Large intestine (tissue), 1 donor: ENCODE measurements around the gene SIL1. TPM values are rescaled to one million over a fixed set of nuclear protein-coding genes. Genes with fewer than 3 reads are reported as not detected.

Experiments
- polyA plus RNA-seq: library from polyadenylated mRNA; unstranded; fragments of 120-200 nt; gene quantifications from one replicate; pipeline ENCODE4 v1.2.1, GENCODE V29; 2013

SIL1 gene
- polyA plus RNA-seq, 1 donor, result 40.2 TPM

Other genes starting within 250 kb of the SIL1 start
- gene MATR3, start 95.4 kb upstream of the SIL1 start, polyA plus RNA-seq, result 320 TPM
- 79.9 TPM for gene PAIP2, start 143.5 kb upstream of the SIL1 start, polyA plus RNA-seq
- 49.8 TPM for gene SLC23A1, start 184.9 kb upstream of the SIL1 start, polyA plus RNA-seq
- gene MZB1, start 191.5 kb upstream of the SIL1 start, polyA plus RNA-seq, result 1.3 TPM
- 2.1 TPM for gene PROB1, start 196.7 kb upstream of the SIL1 start, polyA plus RNA-seq
- 11.3 TPM for gene SPATA24, start 205.7 kb upstream of the SIL1 start, polyA plus RNA-seq
- gene DNAJC18, start 241.2 kb upstream of the SIL1 start, polyA plus RNA-seq, result 8.7 TPM